Measurements from ENCODE around the gene C16orf74. TPM values are rescaled to one million over a fixed set of nuclear protein-coding genes. Genes with fewer than 3 reads are reported as not detected.

The C16orf74 gene
- total RNA-seq, 1 donor from 2014 or later, result 11.6 TPM

DNA sequence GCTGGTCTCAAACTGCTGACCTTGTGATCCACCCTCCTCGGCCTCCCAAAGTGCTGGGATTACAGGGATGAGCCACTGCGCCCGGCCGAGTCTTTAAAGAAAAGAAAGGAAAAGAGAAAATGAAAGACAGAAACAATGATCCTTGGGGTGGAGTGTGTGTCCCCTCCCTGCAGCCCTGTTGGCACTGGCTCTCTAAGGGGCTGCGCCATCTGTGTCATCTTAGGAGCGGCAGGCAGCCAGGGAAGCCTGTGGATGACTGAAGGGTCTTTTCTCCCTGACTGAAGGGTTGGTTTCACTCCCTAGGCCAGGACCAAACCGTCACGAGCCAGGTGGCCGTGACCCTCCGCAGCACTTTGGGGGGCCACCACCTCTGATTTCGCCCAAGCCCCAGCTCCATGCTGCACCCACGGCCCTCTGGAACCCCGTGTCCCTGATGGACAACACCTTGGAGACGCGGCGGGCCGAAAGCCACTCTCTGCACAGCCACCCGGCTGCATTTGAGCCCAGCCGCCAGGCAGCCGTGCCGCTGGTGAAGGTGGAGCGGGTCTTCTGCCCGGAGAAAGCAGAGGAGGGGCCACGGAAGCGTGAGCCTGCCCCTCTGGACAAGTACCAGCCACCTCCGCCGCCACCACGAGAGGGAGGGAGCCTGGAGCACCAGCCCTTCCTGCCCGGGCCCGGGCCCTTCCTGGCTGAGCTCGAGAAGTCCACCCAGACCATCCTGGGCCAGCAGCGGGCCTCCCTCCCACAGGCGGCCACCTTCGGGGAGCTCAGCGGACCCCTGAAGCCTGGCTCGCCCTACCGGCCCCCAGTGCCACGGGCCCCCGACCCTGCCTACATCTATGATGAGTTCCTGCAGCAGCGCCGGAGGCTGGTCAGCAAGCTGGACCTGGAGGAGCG, 89.8 kb downstream of the C16orf74 start:
- TF ChIP-seq, protein P1, sequence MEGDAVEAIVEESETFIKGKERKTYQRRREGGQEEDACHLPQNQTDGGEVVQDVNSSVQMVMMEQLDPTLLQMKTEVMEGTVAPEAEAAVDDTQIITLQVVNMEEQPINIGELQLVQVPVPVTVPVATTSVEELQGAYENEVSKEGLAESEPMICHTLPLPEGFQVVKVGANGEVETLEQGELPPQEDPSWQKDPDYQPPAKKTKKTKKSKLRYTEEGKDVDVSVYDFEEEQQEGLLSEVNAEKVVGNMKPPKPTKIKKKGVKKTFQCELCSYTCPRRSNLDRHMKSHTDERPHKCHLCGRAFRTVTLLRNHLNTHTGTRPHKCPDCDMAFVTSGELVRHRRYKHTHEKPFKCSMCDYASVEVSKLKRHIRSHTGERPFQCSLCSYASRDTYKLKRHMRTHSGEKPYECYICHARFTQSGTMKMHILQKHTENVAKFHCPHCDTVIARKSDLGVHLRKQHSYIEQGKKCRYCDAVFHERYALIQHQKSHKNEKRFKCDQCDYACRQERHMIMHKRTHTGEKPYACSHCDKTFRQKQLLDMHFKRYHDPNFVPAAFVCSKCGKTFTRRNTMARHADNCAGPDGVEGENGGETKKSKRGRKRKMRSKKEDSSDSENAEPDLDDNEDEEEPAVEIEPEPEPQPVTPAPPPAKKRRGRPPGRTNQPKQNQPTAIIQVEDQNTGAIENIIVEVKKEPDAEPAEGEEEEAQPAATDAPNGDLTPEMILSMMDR (IDR thresholded peaks at IDR 0.05; ENCODE audit: insufficient read depth, low read length, poor library complexity, severe bottlenecking), result no peak
- no peaks in the 10 kb centered on the region for H3K27me3 ChIP-seq (ENCODE audit: control insufficient read depth, insufficient read depth, low read length)
- no peak overlapping the region for H3K4me3 ChIP-seq (ENCODE audit: low read depth, low read length)
- peaks cover 5% of the 10 kb centered on the region for H3K36me3 ChIP-seq (ENCODE audit: control insufficient read depth, insufficient read depth, low read length)
- DNase-seq (ENCODE audit: low read depth), result no peak

DNA sequence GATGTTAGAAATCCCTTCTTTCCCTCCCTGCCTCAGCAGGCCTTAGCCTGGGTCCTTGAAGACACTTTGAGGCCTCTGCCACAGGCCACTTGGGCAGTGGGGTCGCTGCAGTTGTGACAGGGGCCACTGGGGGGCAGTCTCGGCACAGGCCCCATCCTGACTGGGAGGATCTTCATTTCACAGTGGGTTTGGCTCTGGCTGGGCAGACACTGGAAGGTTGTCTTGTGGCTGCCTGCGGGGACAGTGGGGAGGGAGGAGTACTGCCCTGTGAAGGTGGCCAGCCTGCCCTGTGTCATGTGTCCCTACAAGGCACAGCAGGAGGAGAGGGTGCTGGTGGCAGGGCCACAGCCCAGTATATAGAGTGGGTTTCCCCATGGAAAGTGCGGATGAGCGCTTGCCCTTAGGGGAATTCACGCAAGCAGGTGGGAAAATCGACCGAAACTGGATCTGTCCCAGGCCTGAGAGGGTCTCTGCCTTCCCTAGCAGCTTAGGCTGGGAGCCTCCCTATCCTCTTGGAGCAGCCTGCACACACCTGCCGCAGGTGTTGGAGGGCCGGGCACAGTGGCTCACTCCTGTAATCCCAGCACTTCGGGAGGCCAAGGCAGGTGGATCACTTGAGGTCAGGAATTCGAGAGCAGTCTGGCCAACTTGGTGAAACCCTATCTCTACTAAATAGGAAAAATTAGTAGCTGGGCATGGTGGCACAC, 90.9 kb downstream of the C16orf74 start:
- TF ChIP-seq, protein P1 (IDR thresholded peaks at IDR 0.05; ENCODE audit: insufficient read depth, low read length, poor library complexity, severe bottlenecking), result peak; percentile 94

DNA sequence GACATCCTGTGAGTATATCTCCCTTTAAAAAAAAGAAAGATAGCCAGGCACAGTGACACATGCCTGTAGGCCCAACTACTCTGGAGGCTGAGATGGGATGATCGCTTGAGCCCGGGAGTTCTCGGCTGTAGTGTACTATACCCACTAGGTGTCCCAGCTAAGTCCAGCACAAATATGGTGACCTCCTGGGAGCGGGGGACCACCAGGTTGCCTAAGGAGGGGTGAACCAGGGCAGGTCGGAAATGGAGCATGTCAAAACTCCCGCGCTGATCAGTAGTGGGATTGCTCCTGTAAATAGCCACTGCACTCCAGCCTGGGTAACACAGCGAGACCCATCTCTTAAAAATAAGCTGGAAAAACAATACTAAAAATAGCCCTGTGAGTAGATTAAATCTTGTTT, 91.6 kb downstream of the C16orf74 start:
- no peak for DNase-seq (ENCODE audit: low read depth)
- TF ChIP-seq, protein P1 (IDR thresholded peaks at IDR 0.05; ENCODE audit: insufficient read depth, low read length, poor library complexity, severe bottlenecking), result no peak
- no peak overlapping the region for H3K4me3 ChIP-seq (ENCODE audit: low read depth, low read length)
- peaks cover 8% of the 10 kb centered on the region for H3K36me3 ChIP-seq (ENCODE audit: control insufficient read depth, insufficient read depth, low read length)
- H3K27me3 ChIP-seq (ENCODE audit: control insufficient read depth, insufficient read depth, low read length), result no peaks in the 10 kb centered on the region

More for the DNA sequence above, 90.9 kb downstream of the C16orf74 start:
- DNase-seq (ENCODE audit: low read depth), result no peak
- no peaks in the 10 kb centered on the region for H3K27me3 ChIP-seq (ENCODE audit: control insufficient read depth, insufficient read depth, low read length)
- peaks cover 8% of the 10 kb centered on the region for H3K36me3 ChIP-seq (ENCODE audit: control insufficient read depth, insufficient read depth, low read length)
- no peak overlapping the region for H3K4me3 ChIP-seq (ENCODE audit: low read depth, low read length)

DNA sequence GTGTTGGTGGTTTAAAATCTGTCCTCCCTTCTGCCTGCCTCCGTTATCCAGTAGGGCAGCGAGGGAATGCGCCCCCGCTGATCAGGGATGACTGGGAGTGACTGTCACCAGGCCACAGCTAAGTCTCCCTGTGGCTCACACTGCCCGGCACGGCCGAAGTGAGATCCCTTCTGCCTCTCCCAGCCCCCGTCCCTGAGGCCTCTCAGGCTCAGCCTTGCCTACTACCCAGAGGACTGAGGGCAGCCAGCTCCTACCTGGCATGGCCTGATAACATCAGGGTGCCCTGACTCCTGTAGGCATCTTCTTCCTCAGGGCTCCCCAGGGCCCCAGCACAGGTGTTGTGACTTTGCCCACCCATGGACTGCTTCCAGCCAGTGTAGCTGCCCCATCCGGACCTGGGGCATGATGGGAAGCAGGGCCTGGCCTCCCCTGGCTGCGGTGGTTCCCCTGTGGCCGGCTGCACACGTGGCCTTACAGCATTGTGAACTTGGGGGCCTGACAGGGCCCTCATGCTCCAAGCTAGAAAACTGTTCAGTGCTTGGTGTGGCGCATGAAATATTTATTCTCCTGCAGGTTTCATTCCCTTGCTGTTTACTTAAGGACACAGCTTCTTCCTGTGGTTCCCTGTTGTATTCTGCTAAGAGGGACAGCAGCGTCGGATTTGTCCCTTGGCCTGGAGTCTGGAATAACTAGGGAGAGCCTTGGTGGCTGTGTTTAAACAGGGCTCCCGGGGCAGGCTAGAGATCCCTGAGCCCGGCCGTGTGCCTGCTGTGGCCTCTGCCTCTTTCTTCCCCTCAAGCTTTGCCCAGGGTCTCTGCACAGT, 92.2 kb downstream of the C16orf74 start:
- TF ChIP-seq, protein P1 (IDR thresholded peaks at IDR 0.05; ENCODE audit: insufficient read depth, low read length, poor library complexity, severe bottlenecking), result no peak
- no peak for DNase-seq (ENCODE audit: low read depth)
- Histone ChIP-seq H3K27me3 (ENCODE audit: control insufficient read depth, insufficient read depth, low read length) (no peaks in the 10 kb centered on the region), H3K4me3 (ENCODE audit: low read depth, low read length) (no peak overlapping the region), H3K36me3 (ENCODE audit: control insufficient read depth, insufficient read depth, low read length) (peaks cover 6% of the 10 kb centered on the region)

DNA sequence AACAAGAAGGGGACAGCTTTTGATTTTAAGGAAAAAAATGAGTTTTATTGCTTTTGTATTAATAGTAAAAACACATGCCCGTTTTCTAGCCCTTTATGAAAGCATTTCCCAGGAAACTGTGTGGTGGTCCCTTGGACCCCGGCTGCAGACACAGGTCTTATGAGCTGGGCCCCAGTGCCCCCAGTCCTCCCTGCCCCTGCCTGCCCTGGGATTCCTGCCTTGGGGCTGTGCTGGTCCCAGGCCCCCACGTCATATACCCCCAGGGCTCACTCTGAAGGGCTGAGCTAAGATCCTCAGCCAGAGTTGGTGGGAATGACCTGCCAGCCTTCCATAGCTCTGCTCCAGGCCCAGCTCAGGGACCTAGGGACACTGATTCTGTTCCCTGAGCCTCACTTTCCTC, 92.9 kb downstream of the C16orf74 start:
- peaks cover 6% of the 10 kb centered on the region for H3K36me3 ChIP-seq (ENCODE audit: control insufficient read depth, insufficient read depth, low read length)
- TF ChIP-seq, protein P1 (IDR thresholded peaks at IDR 0.05; ENCODE audit: insufficient read depth, low read length, poor library complexity, severe bottlenecking), result no peak

More for the DNA sequence above, 92.9 kb downstream of the C16orf74 start:
- H3K27me3 ChIP-seq (ENCODE audit: control insufficient read depth, insufficient read depth, low read length), result no peaks in the 10 kb centered on the region
- H3K4me3 ChIP-seq (ENCODE audit: low read depth, low read length), result no peak overlapping the region
- DNase-seq (ENCODE audit: low read depth), result no peak

Other genes with a start within 250 kb of the C16orf74 start
- 25.7 and 30.9 TPM in 2 replicates for gene GSE1, start 137.8 kb downstream of the C16orf74 start, total RNA-seq
- 5.8 and 6.5 TPM in 2 replicates for gene GINS2, start 62.1 kb downstream of the C16orf74 start, total RNA-seq
- 51.8 and 60.7 TPM in 2 replicates for gene EMC8, start 48.4 kb upstream of the C16orf74 start, total RNA-seq
- gene COX4I1, start 48.6 kb upstream of the C16orf74 start, total RNA-seq, result 720 and 850 TPM in 2 replicates
- gene IRF8, start 148.1 kb upstream of the C16orf74 start, total RNA-seq, result 2.2 and 5.4 TPM in 2 replicates